HL-60 (cell line): Measurements from ENCODE around the gene SIMC1.

Experiments used
- CTCF ChIP-seq: IDR thresholded peaks from one replicate; pipeline ENCODE4 v1.5.1; 2011; ENCODE audit warnings: low read length, control low read depth, inconsistent platforms; ENCODE audit not compliant: insufficient read depth
- GABPA ChIP-seq: IDR thresholded peaks from 2 replicates; pipeline ENCODE4 v1.6.1; 2012; ENCODE audit warnings: low read depth
- REST ChIP-seq: IDR thresholded peaks from 2 replicates; pipeline ENCODE4 v1.6.1; 2012; ENCODE audit warnings: low read depth; ENCODE audit not compliant: insufficient replicate concordance

GRCh38 chr5:176381979-176382378 lies 143.8 kb downstream of the SIMC1 start:
- TF ChIP-seq REST (no peak), CTCF (no peak), GABPA (no peak)
